Activated CD4-positive, alpha-beta T cell treated with anti-CD3 and anti-CD28 coated beads, Interleukin-2, amount 50 U/mL, for 1 hour (primary cell): Measurements from ENCODE around the gene RNF215.
"Not testable (repeated sequence)": the region's sequence is repeated elsewhere in the genome, so short reads cannot be mapped to it uniquely, and the experiment has no call there.

Source experiments
- DNase-seq: peaks from one replicate; pipeline ENCODE4 v3.0.0-alpha.2; 2020

Gene RNF215

DNA sequence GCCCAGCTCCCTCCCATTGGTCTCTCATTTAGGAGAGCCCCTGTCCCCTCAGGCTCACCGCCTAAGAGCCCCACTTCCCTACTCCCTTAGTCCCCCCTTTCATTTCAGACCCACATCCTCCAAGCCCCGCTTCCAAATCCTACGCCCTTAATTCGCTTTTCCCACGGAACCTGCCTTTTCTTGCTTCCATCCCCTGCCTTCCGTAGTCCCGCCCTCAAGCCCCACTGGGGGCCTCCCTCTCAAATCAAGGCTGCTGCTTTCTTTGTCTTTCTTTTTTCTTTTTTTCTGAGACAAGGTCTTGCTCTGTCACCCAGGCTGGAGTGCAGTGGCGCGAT lies 30.0 kb downstream of the RNF215 start:
- DNase-seq = peak; percentile 15

DNA sequence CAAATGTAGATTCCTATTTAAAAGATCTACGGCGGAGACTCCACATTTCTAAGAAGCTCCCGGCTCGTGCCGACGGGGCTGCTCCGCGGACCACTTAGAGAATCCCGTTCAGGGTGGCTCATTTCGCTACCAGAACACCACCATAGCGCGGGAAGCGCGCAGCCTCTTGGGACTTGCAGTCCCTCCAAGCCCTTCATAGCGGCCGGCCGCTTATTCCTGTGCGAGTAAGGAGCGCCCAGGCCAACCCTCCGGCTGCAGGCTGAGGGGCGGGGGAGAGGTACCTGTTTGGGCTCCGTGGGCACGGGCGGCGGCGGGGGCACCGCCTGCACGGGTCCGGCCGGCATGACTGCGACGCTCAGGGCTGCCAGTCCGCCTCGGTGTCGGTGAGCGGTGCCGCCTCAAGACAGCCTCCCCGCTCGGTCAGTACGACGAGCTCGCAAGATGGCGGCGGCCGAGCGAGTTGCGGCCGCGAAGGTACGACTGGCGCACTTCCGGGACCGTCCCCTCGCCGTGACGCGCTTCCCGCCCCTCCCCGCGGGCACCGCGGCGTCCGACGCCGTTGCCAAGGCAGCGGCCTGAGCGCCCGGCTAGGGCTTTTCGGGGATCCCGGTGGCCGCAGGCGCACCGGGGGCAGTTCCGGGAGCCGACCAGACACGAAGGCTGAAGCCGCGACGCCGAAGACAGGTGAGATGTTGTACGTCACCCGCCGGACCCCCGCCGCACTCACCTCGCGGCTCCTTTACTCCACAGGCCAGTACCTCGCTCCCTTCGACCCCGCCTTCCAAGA lies 30.6 kb downstream of the RNF215 start, which contains the start of the genes CCDC157 and SF3A1:
CCDC157 (plus strand) TSS at position 559 of the 787 bp plus-strand sequence. CDS start 8,994 bp downstream, outside the sequence.
SF3A1 (minus strand) TSS at position 446 of the 787 bp plus-strand sequence; CDS start at position 344, 102 bp downstream.
- peak; percentile 84 for DNase-seq

DNA sequence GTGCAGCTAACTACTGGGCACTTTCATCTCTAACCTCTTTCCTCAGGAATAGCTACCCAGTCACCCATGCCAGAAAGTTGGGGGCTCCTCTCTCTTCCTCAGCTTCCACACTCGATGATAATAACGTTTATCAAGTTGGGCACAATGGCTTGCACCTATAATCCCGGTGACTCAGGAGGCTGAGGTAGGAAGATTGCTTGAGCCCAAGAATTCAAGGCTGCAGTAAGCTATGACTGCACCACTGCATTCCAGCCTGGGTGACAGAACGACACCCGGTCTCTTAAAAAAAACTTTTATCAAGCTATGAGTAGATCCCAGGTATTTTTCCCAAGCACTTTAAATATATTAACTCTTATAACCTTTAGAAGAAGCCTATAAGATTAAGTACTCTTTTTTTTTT lies 32.6 kb downstream of the RNF215 start:
- no peak for DNase-seq

DNA sequence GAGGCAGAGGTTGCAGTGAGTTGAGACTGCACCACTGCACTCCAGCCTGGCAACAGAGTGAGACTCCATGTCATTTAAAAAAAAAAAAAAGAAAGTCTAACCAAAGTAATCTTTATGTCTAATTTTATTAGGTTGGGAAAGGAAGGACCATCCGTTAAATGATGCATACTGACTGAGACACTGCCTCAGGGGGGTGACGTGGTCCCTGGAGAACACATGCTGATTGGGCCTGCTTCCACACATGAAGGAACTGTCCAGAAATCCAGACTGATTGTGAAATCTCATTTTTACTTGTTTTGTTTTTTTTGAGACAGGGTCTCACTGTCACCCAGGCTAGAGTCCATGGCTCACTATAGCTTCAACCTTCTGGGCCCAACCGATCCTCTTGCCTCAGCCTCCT lies 36.0 kb downstream of the RNF215 start:
- no peak for DNase-seq

DNA sequence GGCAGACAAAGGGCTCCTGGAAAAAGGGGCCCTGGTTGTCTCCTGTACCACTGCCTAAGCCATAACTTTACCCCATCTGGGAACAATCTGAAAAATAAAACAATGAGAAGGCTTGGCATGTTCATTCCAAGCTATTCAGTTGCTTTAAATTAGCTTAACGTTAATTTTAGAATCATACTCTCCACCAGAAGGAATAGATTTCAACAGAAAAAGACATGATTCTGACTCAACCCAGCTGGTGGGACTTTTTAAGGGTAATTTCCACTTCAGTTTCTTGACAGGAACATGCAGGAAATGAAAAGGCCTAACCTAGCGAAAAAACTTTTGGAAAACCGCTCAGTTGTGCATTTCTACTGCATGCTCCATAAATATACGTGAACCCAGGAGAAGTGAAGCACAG lies 38.4 kb downstream of the RNF215 start:
- no peak for DNase-seq

DNA sequence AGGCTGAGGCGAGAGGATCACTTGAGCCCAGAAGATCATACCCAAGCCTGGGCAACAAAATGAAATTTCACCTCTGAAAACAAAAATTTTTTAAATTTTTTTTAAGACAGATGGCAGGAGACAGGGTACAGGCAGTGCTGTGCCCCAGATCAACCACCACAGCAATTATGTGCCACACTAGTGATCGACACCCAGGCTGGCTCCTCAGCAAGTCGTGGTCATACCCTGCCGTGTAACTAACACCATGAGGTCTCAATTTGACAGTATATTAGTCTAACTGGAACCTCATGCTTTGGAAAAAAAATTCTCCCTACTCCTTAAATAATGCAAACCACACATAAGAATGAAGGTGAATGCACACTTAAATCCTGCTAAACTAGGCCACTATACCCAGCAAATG lies 38.8 kb downstream of the RNF215 start:
- no peak for DNase-seq

DNA sequence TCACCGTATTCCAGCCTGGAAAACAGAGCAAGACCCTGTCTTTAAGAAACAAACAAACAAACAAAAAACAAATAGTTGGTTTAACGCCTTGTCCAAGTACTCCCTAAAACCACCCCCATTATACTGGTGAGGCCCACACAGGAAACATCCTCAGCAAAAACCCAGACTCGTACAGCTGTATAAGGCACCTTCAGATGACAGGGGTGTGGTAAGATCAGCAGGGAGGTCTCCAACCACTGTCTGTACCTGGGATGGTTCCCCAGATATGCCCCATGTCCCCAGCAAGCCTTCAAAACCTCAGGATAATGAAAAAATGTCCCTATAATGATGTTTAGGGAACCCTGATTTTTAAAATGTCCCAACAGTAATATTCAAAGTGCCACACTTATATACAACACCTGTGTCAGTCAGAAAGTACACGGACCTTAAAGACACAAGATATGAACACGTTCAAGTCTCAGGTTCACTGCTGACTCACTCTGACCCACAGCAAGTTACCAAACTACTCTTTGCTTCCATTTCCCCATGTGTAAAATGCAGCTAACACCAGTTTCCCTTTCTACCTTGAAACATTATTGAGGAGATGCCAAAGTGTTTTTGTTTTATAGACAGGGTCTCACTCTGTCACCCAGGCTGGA lies 39.8 kb downstream of the RNF215 start:
- DNase-seq = no peak

DNA sequence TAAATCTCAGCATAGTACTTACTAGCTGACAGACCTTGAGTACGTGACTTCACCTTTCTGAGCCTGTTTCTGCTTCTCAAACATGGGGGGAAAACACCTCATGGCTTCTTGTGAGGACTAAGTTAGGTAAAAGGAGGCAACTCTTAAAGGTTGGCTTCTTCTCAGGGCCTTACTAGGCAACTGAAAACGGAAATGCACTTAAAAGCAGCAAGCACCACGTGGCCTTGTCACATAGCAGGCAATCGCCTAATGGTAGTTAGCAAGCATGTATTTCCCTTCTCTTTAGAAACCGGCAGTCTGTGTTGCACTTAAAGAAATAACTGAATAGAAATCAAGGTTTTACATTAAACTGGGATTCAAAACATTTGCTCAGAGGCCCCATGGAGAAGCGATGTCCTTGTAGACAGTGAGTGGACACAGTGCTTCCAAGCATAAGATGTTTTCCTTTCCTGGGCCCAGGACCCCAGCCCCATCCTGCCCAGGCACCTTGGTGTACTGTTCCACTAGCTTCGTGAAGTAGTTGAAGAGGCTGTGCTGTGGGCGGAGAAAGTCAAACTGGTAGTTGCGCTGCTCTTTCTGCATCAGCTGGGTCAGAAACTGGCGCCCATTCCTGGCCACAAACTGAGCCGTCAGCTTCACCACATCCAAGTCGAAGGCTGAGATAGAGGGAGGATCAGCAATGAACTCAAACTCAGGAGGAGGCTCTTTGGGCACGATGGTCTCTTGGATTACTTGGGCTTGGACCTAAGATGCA lies 42.6 kb downstream of the RNF215 start:
- no peak for DNase-seq

DNA sequence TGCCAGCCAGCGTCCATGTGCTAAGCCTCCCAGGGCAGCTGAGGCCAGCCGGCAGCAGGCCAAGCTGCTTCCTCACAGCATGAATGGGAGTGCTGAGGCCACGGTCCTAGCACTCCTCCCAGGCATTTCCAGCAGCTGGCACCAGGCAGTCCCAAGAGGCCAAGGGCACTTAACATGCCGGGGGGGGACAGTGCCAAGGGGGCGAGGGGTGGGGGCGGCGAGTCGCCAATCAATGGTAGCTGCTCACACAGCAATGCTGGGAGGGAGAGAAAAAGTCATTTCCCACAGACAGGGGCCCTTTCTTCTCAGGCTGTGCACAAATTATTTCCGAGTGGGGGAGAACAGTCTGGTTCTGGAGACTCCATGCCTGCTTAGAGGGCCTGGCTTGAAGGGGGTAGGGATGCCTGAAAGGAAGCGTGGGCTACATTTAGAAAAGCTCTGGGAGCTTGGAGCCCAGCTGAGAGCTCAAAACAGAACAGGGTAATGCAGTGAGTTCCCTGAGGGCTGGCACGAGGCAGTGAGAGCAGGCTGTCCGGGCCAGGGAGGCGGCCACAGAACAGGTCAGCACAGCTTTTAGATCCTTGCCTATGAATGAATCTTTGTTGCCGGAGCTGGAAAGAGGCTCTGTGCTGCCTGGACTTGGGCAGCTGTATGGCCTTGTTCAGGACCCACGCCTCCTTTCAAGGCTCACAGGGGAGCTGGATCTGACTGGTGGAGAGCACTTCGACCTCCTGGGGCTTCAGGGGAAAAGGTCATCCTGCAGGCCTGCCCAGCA lies 46.1 kb downstream of the RNF215 start:
- no peak for DNase-seq

DNA sequence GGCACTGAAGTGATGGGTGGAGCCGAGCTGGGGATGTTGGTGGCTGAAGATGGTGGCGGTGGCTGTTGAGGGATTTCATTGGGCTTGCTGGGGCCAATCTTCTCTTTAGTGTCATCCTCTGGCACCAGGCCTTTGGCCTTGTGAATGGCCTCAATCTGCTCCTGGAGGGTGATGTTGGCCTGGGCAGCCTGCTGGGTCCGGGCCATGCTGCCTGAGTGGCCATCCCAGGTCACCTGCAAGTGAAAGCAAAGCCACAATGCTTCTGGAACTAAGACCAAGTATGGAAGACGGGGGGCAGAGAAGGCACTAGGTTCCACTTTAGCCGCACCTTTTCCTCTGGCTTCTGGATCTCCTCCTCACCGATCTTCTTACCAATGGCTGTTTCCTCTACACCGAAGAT lies 48.4 kb downstream of the RNF215 start:
- DNase-seq = no peak

DNA sequence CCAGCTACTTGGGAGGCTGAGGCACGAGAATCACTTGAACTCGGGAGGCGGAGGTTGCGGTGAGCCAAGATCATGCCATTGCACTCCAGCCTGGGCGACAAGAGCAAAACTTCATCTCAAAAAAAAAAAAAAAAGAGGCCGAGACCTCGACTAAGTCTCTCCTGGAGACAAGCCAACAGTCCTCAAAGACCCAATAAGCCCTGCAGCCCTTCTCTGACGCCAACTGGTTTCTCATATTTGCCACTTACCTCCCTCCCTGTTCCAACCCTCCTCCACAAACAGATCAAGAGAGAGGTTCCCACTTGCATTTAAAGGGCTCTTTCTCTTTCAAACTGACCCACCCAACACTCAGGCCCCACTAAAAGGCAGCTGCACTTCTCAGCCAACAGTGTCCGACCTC lies 48.9 kb downstream of the RNF215 start:
- DNase-seq = not testable (repeated sequence)

DNA sequence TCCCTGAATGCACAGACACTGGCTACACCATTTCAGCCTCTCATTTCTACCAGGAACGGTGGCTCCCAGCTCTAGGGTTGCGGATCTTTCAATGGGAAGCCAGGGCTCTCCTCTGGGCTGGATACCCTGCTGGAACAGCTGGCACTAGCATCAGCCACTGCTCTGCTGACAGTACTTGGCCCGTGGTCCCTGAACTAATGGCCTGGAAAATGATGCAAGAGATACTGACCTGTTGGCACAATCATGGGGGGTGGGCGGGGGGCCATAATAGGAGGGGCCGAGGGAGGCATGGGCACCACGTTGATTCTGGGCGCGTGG lies 49.8 kb downstream of the RNF215 start:
- DNase-seq = no peak

DNA sequence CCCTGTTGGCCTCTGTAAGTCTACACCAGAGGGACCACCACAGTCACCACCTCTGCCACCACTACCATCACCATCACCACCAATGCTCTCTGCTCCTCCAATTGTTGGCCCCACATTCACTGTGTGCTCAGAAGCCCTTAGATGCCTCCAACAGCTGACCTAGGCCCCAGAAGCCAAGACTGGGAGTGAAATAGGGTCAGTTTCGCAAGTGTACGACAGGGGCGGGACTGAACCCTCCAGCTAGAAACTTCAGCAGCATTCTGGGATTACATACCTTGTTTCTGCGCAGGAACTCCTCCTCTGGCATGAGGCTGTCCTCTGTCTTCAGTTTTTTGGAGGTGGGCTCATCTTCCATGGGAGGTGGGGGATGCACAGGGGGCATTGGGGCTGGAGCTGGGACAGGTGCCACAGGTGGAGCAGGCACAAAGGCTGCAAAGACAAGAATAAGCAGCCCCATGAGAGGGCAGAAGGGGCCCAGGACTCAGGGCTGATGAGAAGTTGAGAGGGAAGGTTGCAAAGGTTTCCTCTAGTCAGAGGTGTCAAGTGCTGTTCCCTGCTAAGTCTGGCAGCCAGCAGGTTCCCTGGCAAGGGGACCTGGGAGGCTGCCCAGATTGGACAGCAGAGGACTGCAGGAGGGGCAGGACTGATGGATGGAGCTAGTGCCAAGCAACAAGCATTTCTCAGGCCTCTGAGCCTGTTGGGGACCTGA lies 50.3 kb downstream of the RNF215 start:
- DNase-seq = no peak

DNA sequence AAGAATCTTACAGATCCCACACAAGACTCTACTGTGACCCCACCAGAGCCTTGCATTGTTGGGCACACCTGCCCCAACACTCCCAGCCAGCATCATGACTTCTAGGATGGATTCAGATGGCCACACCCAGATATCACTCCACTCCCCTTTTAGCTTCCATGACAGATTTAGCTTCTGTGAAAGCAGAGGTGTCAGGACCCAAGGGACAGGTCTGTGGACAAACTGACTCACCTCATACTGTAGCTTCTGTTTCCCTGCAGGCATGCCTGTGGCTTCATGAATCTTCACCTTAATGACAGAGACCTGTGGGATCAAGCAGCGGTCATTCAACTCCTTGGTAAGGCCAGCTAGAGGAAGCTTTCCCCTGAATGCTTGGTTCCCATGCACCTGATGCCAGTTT lies 52.0 kb downstream of the RNF215 start:
- DNase-seq = no peak

DNA sequence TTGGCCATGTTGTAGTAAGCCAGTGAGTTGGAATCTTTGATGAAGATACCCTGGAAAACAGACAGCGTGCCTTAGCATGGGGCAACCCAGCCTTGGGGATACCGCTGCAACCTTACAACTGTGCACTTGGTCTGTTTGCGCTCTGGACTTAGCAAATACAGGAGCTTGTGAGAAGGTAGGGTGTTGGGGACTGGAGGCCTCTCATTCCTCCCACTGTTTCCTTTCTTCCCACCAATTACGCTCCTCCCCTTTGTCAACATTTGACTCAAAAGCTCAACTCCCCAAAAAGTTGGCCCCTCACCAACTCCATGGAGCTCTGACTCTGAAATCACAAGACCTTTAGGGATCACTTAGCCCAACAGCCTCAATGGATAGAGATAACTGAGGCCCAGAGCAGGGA lies 52.6 kb downstream of the RNF215 start:
- no peak for DNase-seq

DNA sequence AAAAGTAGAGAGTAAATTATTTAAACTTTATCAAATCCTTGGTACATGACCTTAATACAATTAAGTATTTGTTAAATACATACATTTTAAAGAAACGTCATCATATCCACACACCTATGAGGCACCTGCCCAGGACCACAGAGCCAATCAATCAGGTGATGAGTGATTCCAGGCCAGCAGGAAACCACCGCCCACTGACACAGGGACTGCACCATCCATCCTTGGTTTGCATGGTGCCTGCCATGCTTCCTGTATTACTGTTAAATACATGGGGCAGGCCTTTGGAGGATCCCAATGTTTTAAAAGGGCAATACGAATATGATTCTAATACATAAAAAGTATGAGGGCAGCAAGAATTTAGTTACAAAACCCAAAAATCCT lies 53.5 kb downstream of the RNF215 start:
- DNase-seq = no peak

DNA sequence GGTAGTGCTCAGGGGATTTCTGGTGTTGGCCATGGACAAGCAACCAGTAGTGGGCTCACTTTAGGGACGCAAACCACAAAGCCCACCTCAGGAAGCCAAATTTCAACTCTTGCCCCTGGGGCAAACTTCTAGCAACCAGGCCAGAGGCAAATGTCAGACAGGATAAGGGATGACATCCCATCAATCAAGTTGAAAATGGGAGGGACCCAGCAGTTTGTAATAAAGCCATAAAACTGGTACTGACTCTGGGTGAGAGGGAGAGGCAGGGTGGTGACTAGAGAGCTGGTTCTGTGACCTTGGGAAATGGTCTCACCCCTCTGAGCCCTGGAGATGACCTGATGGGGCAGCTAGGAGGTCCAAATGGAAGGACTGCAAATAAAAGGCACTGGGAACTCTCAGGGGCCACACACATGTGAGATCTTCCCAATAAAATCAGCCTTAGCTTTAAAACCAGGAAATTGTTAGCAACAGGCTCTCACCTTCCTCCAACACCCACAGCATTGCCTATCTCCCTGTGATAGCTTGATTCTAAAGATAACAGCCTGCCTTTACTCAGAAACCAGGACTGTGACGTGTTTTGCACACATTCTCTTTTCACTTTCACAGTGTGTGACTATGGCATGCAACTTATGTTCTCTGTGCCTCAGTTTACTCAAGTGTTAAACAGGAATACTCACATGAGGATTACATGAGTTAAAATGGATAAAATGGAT lies 54.1 kb downstream of the RNF215 start:
- no peak for DNase-seq

DNA sequence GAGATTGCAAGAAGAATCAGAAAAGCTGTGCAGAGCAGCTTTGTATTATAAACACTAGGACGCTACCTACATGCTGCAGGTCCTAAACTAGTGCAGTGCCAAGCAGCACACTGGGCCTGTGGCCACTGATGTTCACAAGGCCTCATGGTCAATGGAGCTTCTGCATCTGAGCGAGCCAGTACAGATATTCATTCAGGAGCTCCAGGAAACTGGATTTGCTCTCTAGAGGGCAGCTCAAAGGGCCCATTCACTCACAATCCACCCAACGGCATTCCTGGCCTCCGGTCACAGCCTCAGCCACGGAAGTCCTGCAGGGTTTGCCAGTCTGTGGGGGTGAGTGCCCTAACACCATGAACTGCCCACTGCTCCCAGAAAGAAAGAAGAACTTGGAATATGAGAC lies 54.7 kb downstream of the RNF215 start:
- DNase-seq = no peak
